Daoy (cell line): ENCODE measurements around the gene SRGAP1. TPM values are rescaled to one million over a fixed set of nuclear protein-coding genes. Genes with fewer than 3 reads are reported as not detected.

Source experiments
- DNase-seq: peaks from one replicate; pipeline ENCODE4 v3.0.0-alpha.2; 2015; ENCODE audit warnings: low read depth
- total RNA-seq: library from RNA; depleted of rRNA; stranded (reverse); fragments of >200 nt; shearing (Covaris generic); gene quantifications from 2 replicates; pipeline ENCODE4 v1.2.3, GENCODE V29; 2014

SRGAP1 gene
- total RNA-seq, 1 experiment from 2014 or later: 0.91 TPM

GRCh38 chr12:63966606-63966975, 122.1 kb downstream of the SRGAP1 start:
- no peak for DNase-seq

- peak; percentile 24 for DNase-seq
These were observed 123.1 kb downstream of the SRGAP1 start for GRCh38 chr12:63967358-63968145.

- no peak for DNase-seq
These were observed 124.2 kb downstream of the SRGAP1 start for GRCh38 chr12:63968673-63969072.

- no peak for DNase-seq
These were observed 132.4 kb downstream of the SRGAP1 start for GRCh38 chr12:63976902-63977395.

GRCh38 chr12:63977441-63977840, 132.9 kb downstream of the SRGAP1 start:
- no peak for DNase-seq

- DNase-seq: peak; percentile 33
These were observed 134.0 kb downstream of the SRGAP1 start for GRCh38 chr12:63978519-63978918.

GRCh38 chr12:63980211-63980610, 135.7 kb downstream of the SRGAP1 start:
- no peak for DNase-seq

- no peak for DNase-seq
These were observed 136.8 kb downstream of the SRGAP1 start for GRCh38 chr12:63981343-63981742.

GRCh38 chr12:63982604-63983295, 138.2 kb downstream of the SRGAP1 start:
- DNase-seq: no peak

- no peak for DNase-seq
These were observed 141.0 kb downstream of the SRGAP1 start for GRCh38 chr12:63985456-63985855.

- no peak for DNase-seq
These were observed 141.4 kb downstream of the SRGAP1 start for GRCh38 chr12:63985945-63986344.

GRCh38 chr12:63989301-63989845, 144.9 kb downstream of the SRGAP1 start:
- DNase-seq: no peak

- no peak for DNase-seq
These were observed 146.5 kb downstream of the SRGAP1 start for GRCh38 chr12:63990828-63991547.

GRCh38 chr12:63994704-63995103, 150.2 kb downstream of the SRGAP1 start:
- no peak for DNase-seq

GRCh38 chr12:63995512-63995911, 151.0 kb downstream of the SRGAP1 start:
- no peak for DNase-seq

- no peak for DNase-seq
These were observed 152.1 kb downstream of the SRGAP1 start for GRCh38 chr12:63996556-63996955.

- DNase-seq: no peak
These were observed 152.7 kb downstream of the SRGAP1 start for GRCh38 chr12:63997198-63997597.

GRCh38 chr12:63998584-63998983, 154.1 kb downstream of the SRGAP1 start:
- no peak for DNase-seq

GRCh38 chr12:63999853-64000252, 155.4 kb downstream of the SRGAP1 start:
- DNase-seq: no peak

GRCh38 chr12:64001439-64001838, 156.9 kb downstream of the SRGAP1 start:
- no peak for DNase-seq

GRCh38 chr12:64004641-64005040, 160.1 kb downstream of the SRGAP1 start:
- DNase-seq: no peak

GRCh38 chr12:64006211-64006825, 161.8 kb downstream of the SRGAP1 start:
- peak; percentile 67 for DNase-seq
